A172 (cell line): ENCODE data around the gene KCNIP3. TPM values are rescaled to one million over a fixed set of nuclear protein-coding genes. Genes with fewer than 3 reads are reported as not detected.

Experiments used
- DNase-seq: peaks from one replicate; pipeline ENCODE4 v3.0.0-alpha.2; 2015; ENCODE audit warnings: low spot score
- total RNA-seq: library from RNA; depleted of rRNA; stranded (reverse); fragments of >200 nt; shearing (Covaris generic); gene quantifications from 2 replicates; pipeline ENCODE4 v1.2.3, GENCODE V29; 2014

KCNIP3 gene
- total RNA-seq, 1 experiment from 2014 or later, result 3.8 TPM

DNA sequence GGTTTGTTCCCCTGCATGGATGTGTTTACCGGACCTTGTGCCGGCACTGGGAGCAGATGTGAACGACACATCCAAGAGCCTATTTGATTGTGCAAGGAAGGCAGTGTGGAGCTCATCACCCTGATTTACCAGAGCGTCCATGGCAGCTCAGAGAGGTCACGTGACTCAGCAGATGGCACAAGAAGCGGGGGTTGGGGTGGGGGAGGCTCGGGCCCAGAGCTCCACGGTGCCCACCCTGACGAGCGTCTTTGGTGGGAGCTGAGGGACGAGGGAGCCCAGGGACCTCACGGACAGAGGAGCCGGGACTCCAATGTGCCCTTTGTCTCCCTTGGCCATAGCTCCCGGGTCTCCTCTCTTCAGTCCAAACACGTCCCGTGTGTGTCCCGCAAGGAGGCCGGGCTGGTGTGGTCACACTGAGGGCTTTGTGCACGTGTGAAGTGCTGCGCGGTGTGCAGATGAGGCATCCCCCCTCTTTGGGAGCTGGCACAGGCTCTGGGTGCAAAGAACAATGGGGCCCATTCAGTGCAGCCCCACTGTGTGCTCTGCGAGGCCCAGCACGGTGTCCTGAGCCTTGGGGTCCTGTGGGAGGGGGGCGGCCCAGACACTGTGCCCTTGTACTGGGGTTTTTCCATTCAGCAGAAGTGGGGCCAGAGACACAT lies 15.5 kb downstream of the KCNIP3 start:
- DNase-seq, result no peak

- no peak for DNase-seq
Measured at GRCh38 chr2:95313296-95314131, 16.4 kb downstream of the KCNIP3 start.

GRCh38 chr2:95314598-95314963 lies 17.4 kb downstream of the KCNIP3 start:
- DNase-seq, result no peak

DNA sequence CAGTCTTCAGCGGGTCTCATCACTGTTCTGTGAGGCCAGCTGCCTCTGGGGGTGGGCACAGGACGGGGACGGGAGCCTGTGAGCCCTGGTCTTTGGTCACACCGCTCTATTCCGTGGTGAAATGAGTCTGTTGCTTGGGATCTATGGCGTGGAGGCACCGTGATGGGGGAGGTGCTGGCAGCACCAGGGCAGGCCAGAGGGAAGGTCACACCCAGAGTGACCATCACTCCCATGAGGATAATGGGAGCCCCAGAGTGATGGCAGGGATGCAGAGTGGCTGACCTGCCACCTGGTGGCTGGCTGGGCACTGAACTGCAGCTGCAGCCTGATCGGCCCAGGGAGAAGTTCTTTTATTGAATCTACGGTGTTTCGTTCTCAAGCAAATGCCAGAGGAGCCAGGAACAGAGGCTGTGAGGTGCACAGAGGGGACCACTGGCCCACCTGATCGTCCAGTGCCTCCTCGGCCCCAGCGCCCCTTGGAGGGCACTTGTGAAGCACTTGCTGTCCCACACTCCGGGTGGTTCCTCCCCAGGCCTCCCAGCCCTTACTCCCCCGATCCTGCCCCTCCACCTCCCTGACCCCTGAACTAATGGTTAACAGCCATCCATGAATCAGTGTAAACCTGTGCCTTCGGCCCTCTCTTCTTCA lies 17.9 kb downstream of the KCNIP3 start:
- DNase-seq, result peak; percentile 67

GRCh38 chr2:95315801-95316411 lies 18.8 kb downstream of the KCNIP3 start:
- peak; percentile 95 for DNase-seq

DNA sequence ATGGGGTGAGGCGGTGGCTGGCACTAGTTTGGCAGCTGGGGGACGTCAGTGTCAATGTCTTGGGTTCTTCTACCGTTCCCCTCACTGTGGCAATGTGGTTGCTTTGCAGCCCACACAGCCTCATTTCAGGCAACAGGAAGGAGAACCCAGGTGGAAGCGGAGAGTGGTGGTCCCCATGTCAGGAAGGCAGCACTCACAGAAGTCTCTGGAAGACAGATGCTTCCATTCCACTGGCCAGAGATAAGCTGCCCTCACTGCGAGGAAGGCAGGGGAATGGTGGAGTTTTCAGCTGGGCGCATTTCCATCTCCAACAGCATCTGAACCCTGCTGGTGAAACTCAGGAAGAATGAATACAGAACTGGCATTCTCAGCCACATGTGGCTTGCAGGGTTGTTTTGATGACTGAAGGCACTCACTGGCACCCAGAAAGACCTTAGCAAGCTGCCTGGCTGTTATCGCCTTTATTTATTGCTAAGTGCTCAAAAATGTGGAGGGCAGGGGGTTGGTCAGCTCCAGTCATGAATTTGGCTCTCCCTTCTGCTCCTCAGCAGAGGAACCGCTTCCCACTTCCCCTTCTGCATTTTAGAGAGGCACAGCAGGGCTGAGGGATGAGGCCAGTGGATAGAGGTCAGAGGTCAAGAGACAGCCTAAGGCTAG lies 19.4 kb downstream of the KCNIP3 start:
- DNase-seq, result peak; percentile 89

DNA sequence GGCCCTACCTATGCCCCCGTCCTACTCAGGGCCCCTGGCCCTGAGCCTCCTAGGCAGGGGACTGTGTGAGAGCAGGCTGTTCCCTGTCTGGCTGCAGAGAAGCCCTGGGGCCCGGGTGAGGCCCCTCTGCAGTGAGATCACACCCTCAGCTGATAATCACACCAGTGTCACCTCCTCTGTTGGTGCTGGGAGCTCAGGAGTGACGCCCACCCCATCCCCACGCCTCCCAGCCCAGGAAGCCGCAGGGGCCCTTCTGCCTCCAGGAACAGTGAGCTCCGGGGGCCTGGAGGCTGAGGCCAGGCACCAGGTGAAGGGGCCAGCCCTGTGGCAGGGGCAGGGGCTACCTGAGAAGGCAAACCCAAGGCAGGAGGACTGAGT lies 20.0 kb downstream of the KCNIP3 start:
- no peak for DNase-seq

DNA sequence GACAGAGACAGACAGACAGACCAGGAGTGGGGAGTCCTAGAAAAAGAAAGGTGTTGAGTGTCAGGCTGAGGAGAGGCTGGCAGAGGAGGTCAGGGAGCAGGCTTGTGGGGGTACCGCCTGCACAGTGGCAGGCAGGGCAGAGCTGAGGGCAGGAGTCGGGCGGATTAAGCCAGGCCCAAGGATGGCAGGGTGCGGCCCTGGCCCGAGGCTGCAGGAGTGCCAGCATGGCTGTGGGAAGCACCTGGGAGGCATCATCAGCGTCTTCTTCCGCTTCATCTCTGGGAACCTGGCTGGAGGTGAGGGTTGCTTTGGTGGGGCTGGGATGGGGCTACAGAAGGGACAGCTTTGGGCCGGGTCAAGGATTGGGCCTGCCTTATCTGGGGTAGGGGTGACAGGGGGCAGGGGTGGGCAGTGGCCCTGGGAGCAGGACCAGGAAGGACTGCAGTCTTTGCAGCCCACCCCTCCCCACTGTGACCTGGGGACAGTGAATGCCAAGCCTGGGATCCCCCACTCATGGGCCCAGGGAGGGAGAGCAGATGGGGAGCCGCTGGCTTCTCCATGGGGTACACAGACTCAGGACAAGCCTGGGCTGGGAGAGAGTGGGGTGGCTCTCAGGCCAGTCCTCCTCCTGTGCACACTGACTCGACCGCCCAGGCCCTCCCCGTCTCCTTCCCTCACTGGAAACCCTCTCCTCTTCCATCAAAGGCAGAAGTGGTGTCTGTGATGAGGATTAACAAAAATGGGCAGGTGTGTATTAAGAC lies 20.7 kb downstream of the KCNIP3 start:
- DNase-seq, result no peak

DNA sequence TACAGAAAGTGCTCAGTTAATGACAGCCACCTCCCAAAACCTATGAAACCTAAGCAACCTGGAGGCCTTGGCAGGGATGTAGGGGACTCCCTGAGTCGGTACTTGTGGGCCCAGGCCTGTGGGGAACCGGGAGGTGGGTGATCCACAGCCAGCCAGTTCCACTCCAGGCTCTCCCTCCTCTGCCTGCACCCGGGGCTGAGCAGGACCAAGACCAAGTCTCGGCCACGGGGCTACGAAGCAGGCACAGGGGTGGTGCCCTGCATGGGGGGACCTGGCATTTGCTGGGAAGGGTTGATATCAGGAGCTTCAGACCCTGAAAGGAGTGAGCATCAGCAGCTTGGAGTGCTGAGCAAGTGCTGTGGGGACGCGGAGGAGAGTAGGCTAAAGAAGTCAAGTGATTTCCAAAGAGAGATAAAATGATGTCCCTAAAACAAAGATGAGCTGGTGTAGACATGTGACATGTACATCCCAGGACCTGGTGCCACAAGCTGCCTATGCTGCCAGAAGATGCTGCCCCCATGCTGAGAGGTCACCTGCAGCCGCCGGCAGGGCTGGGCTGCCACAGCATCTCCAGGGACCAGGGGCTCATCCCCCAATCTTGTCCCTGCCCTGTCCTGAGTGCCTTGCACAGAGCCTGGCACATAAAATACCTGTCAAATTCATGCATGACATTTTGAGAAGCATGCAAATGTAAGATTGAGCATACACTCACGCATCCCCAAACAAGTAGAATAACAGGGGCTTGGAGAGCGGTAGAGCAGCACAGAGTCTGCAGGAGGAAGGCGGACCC lies 21.5 kb downstream of the KCNIP3 start:
- DNase-seq, result no peak

DNA sequence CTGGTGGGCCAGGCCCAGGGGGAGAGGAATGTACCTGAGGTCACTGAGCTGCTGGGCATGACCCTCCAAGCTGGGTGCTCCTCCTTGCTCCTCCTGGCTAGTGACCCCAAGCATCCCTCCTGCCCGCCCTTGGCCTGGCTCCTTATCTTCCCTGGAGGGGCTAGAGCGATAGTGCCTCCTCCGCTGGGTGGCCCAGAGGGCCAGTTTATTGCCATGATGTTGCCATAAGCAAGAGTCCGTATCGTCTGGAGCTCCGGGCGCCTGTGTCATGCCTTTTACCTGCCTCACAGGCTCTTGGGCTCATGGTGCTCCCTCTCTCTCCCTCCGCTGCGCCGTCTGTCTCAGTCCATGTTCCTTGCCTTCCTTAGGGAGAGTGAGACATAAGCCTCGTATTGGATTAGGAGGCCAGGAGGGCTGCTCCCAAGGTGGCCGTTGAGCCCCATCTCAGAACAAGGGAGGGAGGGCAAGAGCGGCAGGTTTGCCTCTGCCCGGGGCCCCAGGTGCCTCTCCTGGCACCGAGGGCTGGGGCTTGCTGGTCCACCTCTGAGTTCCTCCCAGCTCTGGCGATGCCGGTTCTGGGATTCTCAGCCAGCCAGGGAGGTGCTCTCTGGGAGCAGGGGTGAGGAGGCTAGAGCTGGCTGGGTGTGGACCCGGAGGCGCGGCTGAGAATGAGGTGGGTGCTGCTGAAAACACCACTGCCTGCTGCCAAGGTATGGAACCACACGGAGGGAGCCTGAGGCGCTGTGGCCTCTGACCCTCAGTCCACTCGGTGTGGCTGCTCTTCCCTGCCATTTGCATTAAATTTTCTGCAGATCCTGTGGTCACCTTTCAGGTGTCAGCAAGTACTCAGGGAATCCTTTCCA lies 22.6 kb downstream of the KCNIP3 start:
- no peak for DNase-seq

DNA sequence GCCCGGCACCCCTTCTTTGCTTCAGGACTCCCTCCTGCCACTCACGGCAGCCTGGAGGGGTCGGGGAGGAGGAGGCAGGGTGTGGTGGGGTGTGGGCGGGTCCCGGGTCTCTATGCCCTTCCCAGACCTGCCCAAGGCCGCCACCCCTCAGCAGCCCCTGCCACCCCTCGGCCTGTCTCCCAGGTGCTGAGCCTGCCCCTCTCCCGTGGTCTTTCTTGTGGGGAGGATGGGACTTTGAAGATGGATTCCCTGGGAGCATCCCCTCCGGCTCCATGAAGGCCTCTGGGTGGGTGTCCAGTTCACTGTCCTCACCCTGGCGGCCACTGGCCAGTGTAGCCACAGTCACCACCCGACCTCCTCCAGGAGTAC lies 23.2 kb downstream of the KCNIP3 start:
- no peak for DNase-seq

DNA sequence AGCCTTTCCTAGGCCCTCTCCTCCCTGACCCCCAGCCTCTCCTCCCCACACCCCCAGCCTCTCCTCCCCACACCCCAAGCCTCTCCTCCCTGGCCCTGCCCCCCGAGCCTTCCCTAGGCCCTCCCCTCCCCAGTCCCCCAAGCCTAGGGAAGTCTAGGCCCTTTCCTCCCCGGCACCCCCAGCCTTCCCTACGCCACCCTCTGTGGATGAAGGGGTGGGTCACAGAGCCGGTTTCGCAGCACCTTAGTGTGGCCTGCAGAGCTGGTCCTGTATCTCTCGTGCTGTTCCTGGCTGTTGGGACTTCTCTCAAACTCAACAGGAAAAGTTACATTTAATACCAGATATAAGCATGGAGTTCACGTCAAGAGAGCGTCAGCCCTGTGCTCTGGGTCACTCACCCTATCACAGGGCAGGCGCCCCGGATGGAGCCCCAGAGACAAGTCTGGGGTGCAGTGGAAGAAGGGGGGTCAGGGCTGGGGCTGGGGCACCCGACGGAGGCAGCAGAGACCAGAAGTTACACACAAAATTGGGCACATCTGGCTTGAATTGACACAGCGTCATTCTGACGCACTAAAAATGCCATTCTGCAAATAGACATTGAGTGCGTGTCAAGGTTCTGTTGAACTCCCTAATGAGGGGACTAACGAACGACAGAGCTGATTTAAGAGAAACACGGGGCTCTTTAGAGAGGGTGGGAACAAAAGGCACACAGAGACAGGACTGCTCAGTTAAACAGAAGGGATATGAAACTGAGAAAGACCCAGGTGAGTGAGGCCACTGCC lies 24.0 kb downstream of the KCNIP3 start:
- DNase-seq, result no peak

- peak; percentile 48 for DNase-seq
Measured at GRCh38 chr2:95323347-95324155, 26.4 kb downstream of the KCNIP3 start.

- no peak for DNase-seq
Measured at GRCh38 chr2:95325026-95325425, 27.9 kb downstream of the KCNIP3 start.

- no peak for DNase-seq
Measured at GRCh38 chr2:95325590-95326432, 28.7 kb downstream of the KCNIP3 start.

- DNase-seq, result no peak
Measured at GRCh38 chr2:95326433-95327140, 29.4 kb downstream of the KCNIP3 start.
